Uterus (tissue), 4 donors: ENCODE measurements around the gene NEUROG2. TPM values are rescaled to one million over a fixed set of nuclear protein-coding genes. Genes with fewer than 3 reads are reported as not detected.

Experiments
- DNase-seq, 2 donors: peaks; one replicate each; pipeline ENCODE4 v3.0.0-alpha.2; 2019 to 2020
- H3K27ac ChIP-seq, 2 donors: fragments of 200-600 bp; sonication (generic); 1 replicate in 1 of 2; 2 replicates in 1 of 2; pipeline ENCODE4 v1.5.1; 2016 to 2018
- H3K27me3 ChIP-seq, 2 donors: fragments of 200-600 bp; sonication (generic); one replicate each; pipeline ENCODE4 v1.5.1; 2018 to 2019; ENCODE audit warnings: control low read depth in 1 of 2
- H3K36me3 ChIP-seq, 2 donors: fragments of 200-600 bp; sonication (generic); one replicate each; pipeline ENCODE4 v1.5.1; 2019; ENCODE audit warnings: control low read depth in 1 of 2
- H3K4me1 ChIP-seq, 2 donors: fragments of 200-600 bp; sonication (generic); one replicate each; pipeline ENCODE4 v1.5.1; 2018 to 2019; ENCODE audit warnings: control low read depth in 1 of 2
- H3K4me3 ChIP-seq, 2 donors: fragments of 200-600 bp; sonication (generic); 1 replicate in 1 of 2; 2 replicates in 1 of 2; pipeline ENCODE4 v1.5.1; 2018 to 2019; ENCODE audit warnings: mild to moderate bottlenecking in 1 of 2
- H3K9me3 ChIP-seq, 2 donors: fragments of 200-600 bp; sonication (generic); one replicate each; pipeline ENCODE4 v1.5.1; 2019; ENCODE audit warnings: control low read depth in 1 of 2
- POLR2A ChIP-seq, 2 donors: fragments of 450-650 bp; IDR thresholded peaks; one replicate each; pipeline ENCODE4 v1.6.1; 2016; ENCODE audit warnings: antibody characterized with exemption in 2 of 2, mild to moderate bottlenecking in 1 of 2, moderate library complexity in 1 of 2
- intact Hi-C: fragments of 100-400 bp; cut with DNase I; formaldehyde crosslinking; loops from one replicate; pipeline ENCODE4 v1.15.1; 2023; ENCODE audit warnings: low total_unique reads
- total RNA-seq, 4 donors: library from RNA; depleted of rRNA in 3 of 4; stranded (reverse); fragments of >200 nt in 3 of 4; gene quantifications; one replicate each; pipeline versions ENCODE4 v1.1.0 to v1.2.4, GENCODE V29; 2014 to 2023
- TF ChIP-seq, protein P1 (sequence below), 4 experiments: fragments of 200-600 bp in 2 of 4; fragments of 450-650 bp in 2 of 4; sonication (generic) in 2 of 4; IDR thresholded peaks; one replicate each; pipeline ENCODE4 v1.5.1; 2016 to 2019; ENCODE audit warnings: antibody characterized with exemption in 4 of 4, mild to moderate bottlenecking in 2 of 4, moderate library complexity in 1 of 4
- donor health status: DM: yes; HTN: yes; CAD: no.

NEUROG2 gene
- total RNA-seq, 4 donors from 2014 or later = not detected

DNA sequence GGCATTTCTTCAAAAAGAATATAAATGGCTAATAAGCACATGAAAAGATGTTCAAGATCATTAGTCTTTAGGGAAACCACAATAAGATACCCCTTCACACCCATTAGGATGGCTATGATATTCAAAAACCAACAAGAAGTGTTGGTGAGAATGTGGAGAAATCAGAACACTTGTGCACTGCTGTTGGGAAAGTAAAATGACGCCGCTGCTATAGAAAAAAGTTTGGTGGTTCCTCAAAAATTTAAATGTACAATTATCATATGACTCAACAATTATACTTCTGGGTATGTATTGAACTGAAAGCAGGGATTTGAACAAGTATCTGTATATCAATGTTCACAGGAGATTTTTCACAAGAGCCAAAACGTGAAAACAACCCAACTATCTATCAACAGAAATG lies 29.4 kb upstream of the NEUROG2 start:
- DNase-seq = no peak
- Histone ChIP-seq H3K27ac (no peak overlapping the region), H3K4me1 (no peaks in the 10 kb centered on the region), H3K4me3 (no peak overlapping the region), H3K36me3 (no peaks in the 10 kb centered on the region), H3K9me3 (no peaks in the 10 kb centered on the region), H3K27me3 (no peaks in the 10 kb centered on the region)
- TF ChIP-seq, protein P1, sequence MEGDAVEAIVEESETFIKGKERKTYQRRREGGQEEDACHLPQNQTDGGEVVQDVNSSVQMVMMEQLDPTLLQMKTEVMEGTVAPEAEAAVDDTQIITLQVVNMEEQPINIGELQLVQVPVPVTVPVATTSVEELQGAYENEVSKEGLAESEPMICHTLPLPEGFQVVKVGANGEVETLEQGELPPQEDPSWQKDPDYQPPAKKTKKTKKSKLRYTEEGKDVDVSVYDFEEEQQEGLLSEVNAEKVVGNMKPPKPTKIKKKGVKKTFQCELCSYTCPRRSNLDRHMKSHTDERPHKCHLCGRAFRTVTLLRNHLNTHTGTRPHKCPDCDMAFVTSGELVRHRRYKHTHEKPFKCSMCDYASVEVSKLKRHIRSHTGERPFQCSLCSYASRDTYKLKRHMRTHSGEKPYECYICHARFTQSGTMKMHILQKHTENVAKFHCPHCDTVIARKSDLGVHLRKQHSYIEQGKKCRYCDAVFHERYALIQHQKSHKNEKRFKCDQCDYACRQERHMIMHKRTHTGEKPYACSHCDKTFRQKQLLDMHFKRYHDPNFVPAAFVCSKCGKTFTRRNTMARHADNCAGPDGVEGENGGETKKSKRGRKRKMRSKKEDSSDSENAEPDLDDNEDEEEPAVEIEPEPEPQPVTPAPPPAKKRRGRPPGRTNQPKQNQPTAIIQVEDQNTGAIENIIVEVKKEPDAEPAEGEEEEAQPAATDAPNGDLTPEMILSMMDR (IDR thresholded peaks at IDR 0.05) = no peak
- TF ChIP-seq POLR2A (IDR thresholded peaks at IDR 0.05) = no peak
- intact Hi-C loops = no loop called here

DNA sequence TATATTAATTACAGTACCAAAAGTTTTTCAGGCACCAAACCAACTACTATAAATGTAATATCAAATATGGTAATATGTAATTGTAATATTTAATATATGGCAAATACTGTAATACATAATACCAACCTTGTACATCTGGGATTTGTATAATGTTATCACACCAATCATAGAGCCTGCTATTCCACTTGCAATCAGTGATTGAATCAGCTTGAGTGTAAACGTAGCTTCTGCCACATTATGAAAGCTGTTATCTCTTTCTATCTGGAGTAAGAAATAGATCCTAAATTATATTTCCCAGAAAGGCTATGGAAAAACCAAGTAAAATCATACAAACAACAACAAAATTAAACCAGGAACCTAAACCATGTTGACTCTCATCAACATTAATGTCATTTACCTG lies 24.7 kb upstream of the NEUROG2 start:
- H3K4me1 ChIP-seq = no peaks in the 10 kb centered on the region
- H3K36me3 ChIP-seq = no peaks in the 10 kb centered on the region
- H3K9me3 ChIP-seq = no peaks in the 10 kb centered on the region
- no peak overlapping the region for H3K27ac ChIP-seq
- intact Hi-C loops = no loop called here
- H3K27me3 ChIP-seq = no peaks in the 10 kb centered on the region
- no peak for DNase-seq
- H3K4me3 ChIP-seq = no peak overlapping the region
- no peak for TF ChIP-seq POLR2A (IDR thresholded peaks at IDR 0.05)
- TF ChIP-seq, protein P1 (IDR thresholded peaks at IDR 0.05) = no peak

DNA sequence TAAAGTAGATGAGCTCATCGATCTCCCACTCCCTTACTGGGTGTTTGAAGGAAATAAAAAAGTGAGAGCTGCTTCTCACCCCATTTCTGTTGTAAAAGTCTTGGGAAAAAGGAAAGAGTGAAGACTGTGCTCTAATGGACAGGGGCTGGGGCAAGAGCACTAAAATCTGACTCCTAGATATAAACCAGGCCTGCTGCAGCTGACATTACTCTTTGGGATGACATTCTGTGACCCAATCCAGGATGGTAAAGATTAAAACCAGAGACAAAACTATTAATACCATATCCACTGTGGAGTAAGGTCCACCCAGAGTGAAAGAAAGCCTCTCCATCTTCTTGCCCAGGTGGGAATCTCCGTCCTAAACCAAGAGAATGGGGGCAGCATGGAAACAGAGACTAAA lies 20.1 kb upstream of the NEUROG2 start:
- Histone ChIP-seq H3K4me1 (no peaks in the 10 kb centered on the region), H3K9me3 (no peaks in the 10 kb centered on the region), H3K4me3 (no peak overlapping the region), H3K36me3 (no peaks in the 10 kb centered on the region), H3K27me3 (no peaks in the 10 kb centered on the region), H3K27ac (no peak overlapping the region)
- DNase-seq = no peak
- TF ChIP-seq POLR2A (IDR thresholded peaks at IDR 0.05) = no peak
- TF ChIP-seq, protein P1 (IDR thresholded peaks at IDR 0.05) = no peak
- intact Hi-C loops = no loop called here

DNA sequence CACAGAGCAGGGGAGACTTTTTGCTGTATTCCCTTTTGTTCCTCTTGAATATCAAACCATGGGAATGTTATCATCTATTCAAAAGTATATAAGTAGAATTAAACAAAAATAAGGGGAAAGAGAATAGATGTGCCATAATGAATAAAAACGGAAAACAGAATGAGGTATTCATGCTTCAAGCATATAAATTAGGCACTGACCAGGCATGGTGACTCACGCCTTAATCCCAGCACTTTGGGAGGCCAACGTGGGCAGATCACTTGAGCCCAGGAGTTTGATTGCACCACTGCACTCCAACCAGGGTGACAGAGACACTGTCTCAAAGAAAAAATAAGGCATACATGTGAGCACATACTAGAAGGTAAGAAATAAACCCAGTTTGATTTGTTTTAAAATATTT lies 16.3 kb upstream of the NEUROG2 start:
- no peak overlapping the region for H3K27ac ChIP-seq
- TF ChIP-seq, protein P1 (IDR thresholded peaks at IDR 0.05) = no peak
- no peak for TF ChIP-seq POLR2A (IDR thresholded peaks at IDR 0.05)
- H3K4me3 ChIP-seq = no peak overlapping the region
- H3K9me3 ChIP-seq = no peaks in the 10 kb centered on the region
- H3K27me3 ChIP-seq = no peaks in the 10 kb centered on the region
- DNase-seq = no peak
- intact Hi-C loops = no loop called here
- H3K4me1 ChIP-seq = no peaks in the 10 kb centered on the region
- H3K36me3 ChIP-seq = no peaks in the 10 kb centered on the region

DNA sequence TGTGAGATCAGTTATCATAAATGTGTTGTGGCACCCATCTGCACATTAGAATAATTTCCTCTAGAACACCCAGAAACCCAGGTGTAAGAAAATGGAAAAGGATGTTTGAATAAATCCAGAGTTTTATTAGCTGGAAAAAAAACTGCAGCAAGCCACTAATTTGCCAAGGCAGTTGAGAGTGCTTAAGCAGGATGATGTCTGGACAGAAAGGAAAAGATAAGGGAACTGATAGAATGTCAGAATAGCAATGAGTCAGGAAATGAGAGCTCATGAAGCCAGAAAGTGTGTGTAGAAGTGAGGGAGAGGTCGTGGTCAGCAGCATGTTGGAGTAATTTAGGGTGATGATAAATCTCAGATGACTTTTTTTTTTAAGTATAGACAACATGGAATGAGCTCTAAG lies 15.2 kb upstream of the NEUROG2 start:
- H3K4me3 ChIP-seq = no peak overlapping the region
- no peaks in the 10 kb centered on the region for H3K27me3 ChIP-seq
- H3K27ac ChIP-seq = no peak overlapping the region
- TF ChIP-seq, protein P1 (IDR thresholded peaks at IDR 0.05) = no peak
- TF ChIP-seq POLR2A (IDR thresholded peaks at IDR 0.05) = no peak
- no peak for DNase-seq
- intact Hi-C loops = no loop called here
- H3K36me3 ChIP-seq = no peaks in the 10 kb centered on the region
- no peaks in the 10 kb centered on the region for H3K9me3 ChIP-seq
- no peaks in the 10 kb centered on the region for H3K4me1 ChIP-seq
